IPS-20b (cell line): ENCODE measurements around the gene SLC27A4.

ENCODE experiments used
- H3K27ac ChIP-seq: one replicate; pipeline ENCODE4 v1.5.1; 2013; ENCODE audit warnings: low read length
- H3K27me3 ChIP-seq: 2 replicates; pipeline ENCODE4 v1.6.1; 2013; ENCODE audit warnings: mild to moderate bottlenecking, low read length, inconsistent platforms; ENCODE audit not compliant: insufficient read depth
- H3K36me3 ChIP-seq: 2 replicates; pipeline ENCODE4 v1.6.1; 2013; ENCODE audit warnings: low read depth, mild to moderate bottlenecking, inconsistent platforms, low read length, moderate library complexity; ENCODE audit not compliant: insufficient read depth
- H3K4me1 ChIP-seq: 2 replicates; pipeline ENCODE4 v1.6.1; 2013; ENCODE audit warnings: mild to moderate bottlenecking, control low read depth, inconsistent platforms, low read length, moderate library complexity; ENCODE audit not compliant: insufficient read depth
- H3K4me3 ChIP-seq: 2 replicates; pipeline ENCODE4 v1.5.1; 2013; ENCODE audit warnings: mild to moderate bottlenecking, low read length, inconsistent platforms
- H3K9ac ChIP-seq: 2 replicates; pipeline ENCODE4 v1.6.1; 2013; ENCODE audit warnings: low read depth, mild to moderate bottlenecking, inconsistent platforms, low read length, moderate library complexity
- H3K9me3 ChIP-seq: 2 replicates; pipeline ENCODE4 v1.6.1; 2013; ENCODE audit warnings: mild to moderate bottlenecking, low read depth, low read length, inconsistent platforms; ENCODE audit not compliant: insufficient read depth

Gene SLC27A4

GRCh38 chr9:128370752-128371629 lies 30.7 kb downstream of the SLC27A4 start, which contains the start of gene URM1:
URM1 (plus strand) TSS chr9:128371374; CDS start chr9:128371381, 7 bp downstream.
- peaks cover 33% of the 10 kb centered on the region for H3K27me3 ChIP-seq
- peak within 1 kb of the TSS; percentile 94 for H3K4me3 ChIP-seq
- no peak within 1 kb of the TSS for H3K27ac ChIP-seq
- no peaks in the 10 kb centered on the region for H3K9me3 ChIP-seq
- H3K36me3 ChIP-seq = no peaks in the 10 kb centered on the region
- H3K4me1 ChIP-seq = peaks cover 6% of the 10 kb centered on the region
- peak within 1 kb of the TSS; percentile 84; the same call in 1 of the 2 replicates for H3K9ac ChIP-seq

DNA sequence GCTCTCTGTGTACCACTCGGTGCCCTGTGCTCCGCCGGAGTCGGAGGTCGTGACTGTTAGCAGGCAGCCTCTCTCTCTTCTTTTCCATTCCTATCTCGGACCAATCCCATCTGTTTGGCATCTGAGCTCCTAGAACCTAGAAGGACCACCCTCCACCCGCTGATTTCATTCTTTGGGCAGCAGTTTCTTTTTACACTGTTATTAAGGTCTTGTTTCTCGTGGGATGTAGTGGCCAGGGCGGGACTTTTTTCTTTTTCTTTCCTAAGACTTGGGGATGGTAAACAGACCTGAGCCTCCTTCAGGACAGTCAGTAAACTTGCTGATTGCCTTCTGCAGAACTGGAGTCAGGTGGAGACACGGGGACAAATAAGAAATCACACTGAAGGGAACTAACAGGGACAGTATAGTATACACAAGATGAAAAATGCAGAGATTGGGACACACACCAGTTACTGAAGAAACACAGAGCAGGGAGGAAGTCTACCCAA lies 31.3 kb downstream of the SLC27A4 start:
- Histone ChIP-seq H3K27ac (no peak overlapping the region), H3K9me3 (no peaks in the 10 kb centered on the region), H3K36me3 (no peaks in the 10 kb centered on the region), H3K4me1 (peaks cover 6% of the 10 kb centered on the region), H3K9ac (peak overlapping the region; percentile 84; the same call in 1 of the 2 replicates), H3K27me3 (peaks cover 26% of the 10 kb centered on the region), H3K4me3 (peak overlapping the region; percentile 94)

DNA sequence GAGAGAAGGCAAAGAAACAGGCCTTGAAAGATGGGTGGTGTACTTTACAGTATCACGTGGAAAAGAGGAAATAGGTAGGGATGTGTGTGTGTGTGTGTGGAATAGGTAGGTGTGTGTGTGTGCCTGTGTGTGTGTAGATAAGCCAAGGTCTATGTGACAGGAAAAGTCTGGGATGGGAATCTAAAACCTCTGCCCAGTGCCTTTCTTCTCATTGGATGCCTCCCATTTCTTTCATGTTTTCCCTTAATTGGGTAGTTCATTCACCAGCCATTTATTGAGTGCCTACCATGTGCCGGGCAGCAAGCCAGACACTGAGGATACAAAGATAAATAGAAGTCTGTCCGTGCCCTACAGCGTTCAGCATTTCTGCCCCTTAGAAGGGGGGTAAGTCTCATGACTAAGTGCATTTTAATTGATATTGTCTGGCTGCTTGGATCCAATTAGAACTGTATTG lies 31.9 kb downstream of the SLC27A4 start:
- no peak overlapping the region for H3K27ac ChIP-seq
- no peaks in the 10 kb centered on the region for H3K36me3 ChIP-seq
- peaks cover 21% of the 10 kb centered on the region for H3K27me3 ChIP-seq
- H3K9me3 ChIP-seq = no peaks in the 10 kb centered on the region
- H3K9ac ChIP-seq = peak overlapping the region; percentile 84; the same call in 1 of the 2 replicates
- H3K4me1 ChIP-seq = peaks cover 6% of the 10 kb centered on the region
- H3K4me3 ChIP-seq = peak overlapping the region; percentile 94

DNA sequence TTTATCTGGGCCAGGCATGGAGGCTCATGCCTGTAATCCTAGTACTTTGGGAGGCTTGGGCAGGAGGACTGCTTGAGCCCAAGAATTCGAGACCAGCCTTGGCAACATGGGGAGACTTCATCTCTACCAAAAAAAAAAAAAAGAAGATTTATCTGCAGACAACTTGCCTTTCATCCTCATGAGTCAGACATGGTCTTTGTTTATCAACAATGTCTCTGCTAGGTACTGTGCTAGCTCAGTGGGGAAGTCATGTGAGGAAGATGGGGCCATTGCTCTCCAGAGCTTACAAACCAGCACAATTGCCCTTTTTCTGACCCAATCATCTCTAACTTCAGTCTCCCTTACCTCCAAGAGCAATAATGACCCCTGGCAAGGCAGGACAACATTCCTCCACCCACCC lies 32.5 kb downstream of the SLC27A4 start:
- Histone ChIP-seq H3K36me3 (no peaks in the 10 kb centered on the region), H3K9ac (no peak overlapping the region), H3K4me3 (no peak overlapping the region), H3K27me3 (peaks cover 15% of the 10 kb centered on the region), H3K9me3 (no peaks in the 10 kb centered on the region), H3K27ac (no peak overlapping the region), H3K4me1 (peaks cover 6% of the 10 kb centered on the region)

DNA sequence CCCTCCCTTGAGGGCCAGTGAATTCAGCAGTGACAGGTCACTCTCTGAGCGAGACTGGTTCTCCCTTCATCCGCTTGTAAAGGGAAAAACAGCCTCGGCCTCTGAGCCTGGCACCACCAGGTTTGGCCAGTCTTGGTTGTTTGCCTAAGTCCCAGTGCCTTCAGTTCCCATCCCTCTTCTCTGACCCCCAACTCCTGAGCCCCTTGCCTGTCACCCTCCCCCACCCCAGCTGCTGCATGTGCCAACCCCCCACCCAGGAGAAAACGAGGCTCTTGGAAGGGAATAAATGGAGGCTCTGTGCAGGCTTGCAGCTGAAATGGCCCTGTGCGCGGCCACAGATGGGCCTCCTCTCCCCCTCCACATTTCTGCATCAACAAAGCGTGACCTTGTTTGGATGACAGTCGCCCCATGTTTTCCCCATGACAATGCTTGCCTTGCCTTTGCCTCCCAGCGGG lies 33.9 kb downstream of the SLC27A4 start:
- Histone ChIP-seq H3K36me3 (peaks cover 7% of the 10 kb centered on the region; the same call in 1 of the 2 replicates), H3K4me3 (no peak overlapping the region), H3K27ac (no peak overlapping the region), H3K4me1 (peaks cover 6% of the 10 kb centered on the region), H3K9ac (no peak overlapping the region), H3K27me3 (peaks cover 4% of the 10 kb centered on the region), H3K9me3 (no peaks in the 10 kb centered on the region)

DNA sequence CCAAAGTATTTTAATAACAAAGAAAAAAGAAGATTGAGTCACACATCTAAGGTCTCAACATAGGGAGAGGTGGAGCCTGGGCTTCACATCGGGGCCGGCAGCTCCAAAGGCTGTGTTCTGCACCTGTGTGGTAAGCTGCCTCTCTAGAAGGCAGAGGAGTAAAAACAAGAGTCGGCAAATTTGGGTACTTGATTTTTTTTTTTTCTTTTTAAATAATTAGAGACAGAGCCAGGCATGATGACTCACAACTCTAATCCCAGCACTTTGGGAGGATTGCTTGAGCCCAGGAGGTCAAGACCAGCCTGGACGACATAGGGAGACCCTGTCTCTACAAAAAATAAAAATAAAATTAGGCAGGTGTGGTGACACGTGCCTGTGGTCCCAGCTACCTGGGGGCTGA lies 35.5 kb downstream of the SLC27A4 start:
- Histone ChIP-seq H3K4me1 (peaks cover 6% of the 10 kb centered on the region; the same call in 1 of the 2 replicates), H3K9me3 (no peaks in the 10 kb centered on the region), H3K36me3 (peaks cover 7% of the 10 kb centered on the region; the same call in 1 of the 2 replicates), H3K27me3 (peaks cover 8% of the 10 kb centered on the region; the same call in 1 of the 2 replicates), H3K4me3 (no peak overlapping the region), H3K27ac (no peak overlapping the region), H3K9ac (no peak overlapping the region)

DNA sequence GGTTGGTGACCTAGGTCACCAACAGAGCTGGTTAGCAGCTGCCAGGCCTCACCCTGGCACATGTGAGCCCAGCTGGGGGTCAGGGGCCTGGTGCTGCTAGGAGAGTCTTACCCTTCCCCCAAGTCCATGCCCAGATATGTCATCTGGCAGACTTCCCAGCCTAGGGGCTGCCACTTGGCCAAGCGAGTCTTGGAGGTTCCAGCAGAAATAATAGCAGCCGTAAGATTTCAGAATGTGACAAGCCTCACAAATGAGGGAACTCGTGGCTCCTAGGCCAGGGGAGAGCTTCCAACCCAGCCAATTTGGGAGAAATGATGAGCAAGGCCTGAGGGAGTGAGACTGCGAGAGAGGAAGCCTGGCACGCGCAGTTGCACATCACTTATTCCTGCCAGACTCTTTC lies 41.9 kb downstream of the SLC27A4 start:
- Histone ChIP-seq H3K9ac (peak overlapping the region; percentile 20; the same call in 1 of the 2 replicates), H3K27ac (no peak overlapping the region), H3K36me3 (peaks cover 11% of the 10 kb centered on the region; the same call in 1 of the 2 replicates), H3K4me1 (peaks cover 39% of the 10 kb centered on the region), H3K27me3 (peaks cover 69% of the 10 kb centered on the region), H3K4me3 (peak overlapping the region; percentile 55), H3K9me3 (no peaks in the 10 kb centered on the region)

- Histone ChIP-seq H3K9me3 (no peaks in the 10 kb centered on the region), H3K4me3 (peak overlapping the region; percentile 55), H3K9ac (peak overlapping the region; percentile 21; the same call in 1 of the 2 replicates), H3K27ac (no peak overlapping the region), H3K27me3 (peaks cover 78% of the 10 kb centered on the region), H3K4me1 (peaks cover 39% of the 10 kb centered on the region), H3K36me3 (peaks cover 20% of the 10 kb centered on the region)
These were observed 42.9 kb downstream of the SLC27A4 start for GRCh38 chr9:128383007-128383753.

DNA sequence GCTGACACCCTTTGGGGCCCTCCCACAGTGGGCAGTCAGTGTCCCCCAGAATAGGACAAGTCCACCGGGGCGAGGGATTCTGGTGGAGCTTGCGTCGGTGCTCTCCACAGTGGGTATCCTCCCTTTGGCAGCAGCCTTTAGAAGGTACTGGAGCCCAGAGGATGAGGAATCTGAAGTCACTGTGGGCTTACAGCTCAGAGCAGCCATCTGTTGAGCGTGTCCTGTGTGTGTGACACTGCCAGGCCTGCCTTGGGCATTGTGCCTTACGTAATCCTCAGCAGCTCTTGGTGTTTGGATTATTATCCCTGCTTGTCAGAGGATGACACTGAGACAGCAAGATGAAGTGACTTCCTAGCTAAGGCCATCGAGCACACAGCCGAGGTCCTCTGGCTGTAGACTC lies 43.5 kb downstream of the SLC27A4 start:
- Histone ChIP-seq H3K27me3 (peaks cover 84% of the 10 kb centered on the region), H3K36me3 (peaks cover 22% of the 10 kb centered on the region), H3K4me3 (peak overlapping the region; percentile 53), H3K9ac (peak overlapping the region; percentile 21; the same call in 1 of the 2 replicates), H3K9me3 (no peaks in the 10 kb centered on the region), H3K27ac (no peak overlapping the region), H3K4me1 (peaks cover 39% of the 10 kb centered on the region)

GRCh38 chr9:128384801-128385495 lies 44.6 kb downstream of the SLC27A4 start:
- no peak overlapping the region for H3K27ac ChIP-seq
- H3K9me3 ChIP-seq = no peaks in the 10 kb centered on the region
- peaks cover 24% of the 10 kb centered on the region for H3K36me3 ChIP-seq
- peaks cover 96% of the 10 kb centered on the region for H3K27me3 ChIP-seq
- peak overlapping the region; percentile 2 for H3K4me3 ChIP-seq
- H3K4me1 ChIP-seq = peaks cover 39% of the 10 kb centered on the region
- H3K9ac ChIP-seq = no peak overlapping the region
